ENCODE results near the gene PTPN14.
A peak's percentile ranks its signal among the peaks of the same experiment; 100 is the strongest.

The PTPN14 gene

DNA sequence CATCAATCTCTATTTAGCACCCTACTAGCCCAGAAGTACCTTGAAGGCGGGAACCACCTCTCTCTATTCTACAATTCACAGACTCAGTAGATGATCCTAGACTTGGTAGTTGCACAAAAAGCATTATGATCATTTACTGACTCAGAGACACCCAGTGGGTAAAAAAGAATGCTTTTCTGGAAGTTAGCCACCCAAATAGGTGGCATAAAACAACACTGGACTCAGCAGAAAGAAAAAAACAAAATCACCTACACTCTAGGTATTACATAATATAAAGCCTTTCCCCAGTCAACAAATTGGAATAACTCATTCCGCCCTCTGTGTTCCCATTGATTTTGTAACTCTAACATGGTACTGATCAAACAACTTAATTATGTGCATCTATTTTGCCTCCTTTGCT is 126.3 kb downstream of the PTPN14 start:
- H3K9ac ChIP-seq (ENCODE audit: low read length in 2 of 2): no peak overlapping the region
- H3K36me3 ChIP-seq (ENCODE audit: control insufficient read depth in 2 of 2, insufficient read depth in 2 of 2, low read length in 2 of 2): no peaks in the 10 kb centered on the region
- no peak overlapping the region for H3K4me3 ChIP-seq (ENCODE audit: low read length in 2 of 2)

DNA sequence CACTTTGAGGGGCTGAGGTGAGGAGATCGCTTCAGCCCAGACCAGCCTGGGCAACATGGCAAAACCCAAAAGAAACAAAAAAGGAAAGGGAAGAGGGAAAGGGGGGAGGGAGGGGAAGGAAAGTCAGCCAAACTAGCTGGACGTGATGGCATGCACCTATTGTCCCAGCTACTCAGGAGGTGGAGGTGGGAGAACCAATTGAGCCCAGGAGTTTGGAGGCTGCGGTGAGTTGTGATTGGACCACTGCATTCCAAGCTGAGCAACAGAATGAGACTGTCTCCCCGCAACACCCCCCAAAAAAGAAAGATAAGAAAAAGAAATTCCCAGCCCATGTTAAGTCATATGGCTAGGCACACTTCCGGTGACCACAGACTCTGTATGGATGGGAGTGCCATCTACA is 128.4 kb downstream of the PTPN14 start:
- Histone ChIP-seq H3K4me3 (ENCODE audit: low read length in 2 of 2) (no peak overlapping the region), H3K36me3 (ENCODE audit: control insufficient read depth in 2 of 2, insufficient read depth in 2 of 2, low read length in 2 of 2) (no peaks in the 10 kb centered on the region), H3K27me3 (ENCODE audit: control insufficient read depth in 1 of 2, insufficient read depth in 2 of 2, low read length in 2 of 2) (no peaks in the 10 kb centered on the region), H3K9me3 (ENCODE audit: control insufficient read depth in 2 of 2, low read length in 2 of 2) (no peaks in the 10 kb centered on the region), H3K27ac (ENCODE audit: low read length) (no peak overlapping the region), H3K9ac (ENCODE audit: low read length in 2 of 2) (no peak overlapping the region), H3K4me1 (ENCODE audit: control insufficient read depth, insufficient read depth, low read length) (peaks cover 19% of the 10 kb centered on the region)

More for the DNA sequence above, 126.3 kb downstream of the PTPN14 start:
- Histone ChIP-seq H3K4me1 (ENCODE audit: control insufficient read depth, insufficient read depth, low read length) (peaks cover 4% of the 10 kb centered on the region), H3K27ac (ENCODE audit: low read length) (no peak overlapping the region), H3K27me3 (ENCODE audit: control insufficient read depth in 1 of 2, insufficient read depth in 2 of 2, low read length in 2 of 2) (no peaks in the 10 kb centered on the region), H3K9me3 (ENCODE audit: control insufficient read depth in 2 of 2, low read length in 2 of 2) (no peaks in the 10 kb centered on the region)

DNA sequence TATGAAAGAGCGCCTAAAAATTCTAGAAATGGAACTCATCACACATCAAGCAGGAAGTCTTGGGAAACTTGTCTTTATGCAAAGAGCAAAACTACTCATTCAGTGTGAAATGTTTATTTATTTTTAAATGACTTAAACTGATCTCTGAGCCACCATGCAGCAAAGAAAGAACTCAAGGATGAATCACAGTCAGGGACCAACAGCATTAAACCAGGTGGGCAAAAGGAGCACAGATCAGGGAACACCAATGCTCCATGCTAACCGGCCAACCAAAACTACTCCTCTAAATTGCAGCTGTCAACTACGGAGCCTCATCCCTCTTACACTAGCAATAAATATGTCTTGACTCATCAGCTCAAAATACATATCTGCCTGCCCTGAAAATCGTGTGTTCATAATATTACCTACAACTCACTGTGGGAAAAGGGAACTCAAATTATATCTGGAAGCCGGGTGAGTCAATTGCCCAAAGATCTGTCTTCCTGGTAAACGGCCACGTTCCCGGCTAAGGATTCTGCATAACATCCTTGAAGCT is 129.2 kb downstream of the PTPN14 start:
- H3K4me3 ChIP-seq (ENCODE audit: low read length in 2 of 2): no peak overlapping the region
- no peaks in the 10 kb centered on the region for H3K27me3 ChIP-seq (ENCODE audit: control insufficient read depth in 1 of 2, insufficient read depth in 2 of 2, low read length in 2 of 2)
- no peak overlapping the region for H3K27ac ChIP-seq (ENCODE audit: low read length)
- peaks cover 25% of the 10 kb centered on the region for H3K4me1 ChIP-seq (ENCODE audit: control insufficient read depth, insufficient read depth, low read length)
- H3K9ac ChIP-seq (ENCODE audit: low read length in 2 of 2): no peak overlapping the region
- H3K9me3 ChIP-seq (ENCODE audit: control insufficient read depth in 2 of 2, low read length in 2 of 2): no peaks in the 10 kb centered on the region
- H3K36me3 ChIP-seq (ENCODE audit: control insufficient read depth in 2 of 2, insufficient read depth in 2 of 2, low read length in 2 of 2): no peaks in the 10 kb centered on the region

DNA sequence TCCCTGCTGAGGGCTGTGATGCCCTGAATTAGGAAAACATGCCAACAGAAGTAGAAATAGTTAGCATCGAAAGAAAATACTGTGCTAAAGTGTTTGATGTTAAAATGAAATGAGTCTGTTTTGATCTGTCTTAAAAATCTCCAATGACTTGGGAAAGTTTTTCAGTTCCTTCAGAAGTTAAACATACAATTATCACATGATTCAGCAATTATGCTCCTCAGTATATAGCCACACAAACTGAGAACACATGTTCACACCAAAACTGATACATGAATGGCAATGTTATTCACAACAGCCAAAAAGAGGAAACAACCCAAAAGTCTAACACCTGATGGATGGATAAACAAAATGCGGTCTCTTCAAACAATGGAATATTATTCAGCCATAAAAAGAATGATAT is 130.6 kb downstream of the PTPN14 start:
- Histone ChIP-seq H3K27ac (ENCODE audit: low read length) (no peak overlapping the region), H3K4me3 (ENCODE audit: low read length in 2 of 2) (no peak overlapping the region), H3K4me1 (ENCODE audit: control insufficient read depth, insufficient read depth, low read length) (peaks cover 31% of the 10 kb centered on the region), H3K9me3 (ENCODE audit: control insufficient read depth in 2 of 2, low read length in 2 of 2) (no peaks in the 10 kb centered on the region), H3K27me3 (ENCODE audit: control insufficient read depth in 1 of 2, insufficient read depth in 2 of 2, low read length in 2 of 2) (no peaks in the 10 kb centered on the region), H3K36me3 (ENCODE audit: control insufficient read depth in 2 of 2, insufficient read depth in 2 of 2, low read length in 2 of 2) (no peaks in the 10 kb centered on the region), H3K9ac (ENCODE audit: low read length in 2 of 2) (no peak overlapping the region)

DNA sequence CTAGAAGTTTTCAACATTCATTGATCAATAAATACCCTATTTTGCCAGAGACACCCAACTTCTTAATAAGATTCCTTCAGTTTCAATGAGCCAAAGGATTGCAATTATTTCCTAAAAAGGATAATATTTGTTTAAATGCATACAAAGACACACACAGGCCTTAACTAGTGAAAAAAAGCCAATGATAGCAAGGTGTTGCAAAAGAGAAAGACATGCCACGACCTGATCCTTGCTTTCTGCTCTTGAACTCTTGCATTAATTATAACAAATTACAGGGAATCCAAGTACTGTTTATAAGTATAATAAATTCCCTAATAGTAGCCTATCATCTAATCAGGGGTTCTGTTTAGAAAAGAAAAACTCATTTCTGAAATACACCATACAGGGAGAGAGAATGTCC is 131.1 kb downstream of the PTPN14 start:
- no peak overlapping the region for H3K9ac ChIP-seq (ENCODE audit: low read length in 2 of 2)
- H3K4me3 ChIP-seq (ENCODE audit: low read length in 2 of 2): no peak overlapping the region
- H3K9me3 ChIP-seq (ENCODE audit: control insufficient read depth in 2 of 2, low read length in 2 of 2): no peaks in the 10 kb centered on the region
- no peaks in the 10 kb centered on the region for H3K27me3 ChIP-seq (ENCODE audit: control insufficient read depth in 1 of 2, insufficient read depth in 2 of 2, low read length in 2 of 2)
- H3K27ac ChIP-seq (ENCODE audit: low read length): no peak overlapping the region
- H3K4me1 ChIP-seq (ENCODE audit: control insufficient read depth, insufficient read depth, low read length): peaks cover 34% of the 10 kb centered on the region
- H3K36me3 ChIP-seq (ENCODE audit: control insufficient read depth in 2 of 2, insufficient read depth in 2 of 2, low read length in 2 of 2): no peaks in the 10 kb centered on the region

DNA sequence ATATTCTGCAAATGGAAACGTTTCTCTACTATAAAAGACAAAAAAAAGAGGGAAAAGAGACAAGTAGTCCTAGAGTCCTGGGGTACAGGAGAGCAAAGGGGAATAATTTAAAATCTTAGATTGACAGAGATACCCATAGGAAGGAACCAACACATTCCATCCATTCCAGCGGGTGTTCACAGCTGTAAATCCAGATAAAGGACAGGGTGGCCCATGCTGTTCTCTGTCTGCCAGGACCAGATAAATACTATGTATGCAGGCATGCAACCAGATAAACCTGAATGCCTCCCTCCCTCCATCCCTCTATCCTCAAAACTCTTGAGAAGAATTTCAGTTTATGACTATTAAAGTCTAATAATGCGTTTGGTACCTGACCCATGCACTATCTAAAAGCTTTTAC is 131.8 kb downstream of the PTPN14 start:
- no peaks in the 10 kb centered on the region for H3K36me3 ChIP-seq (ENCODE audit: control insufficient read depth in 2 of 2, insufficient read depth in 2 of 2, low read length in 2 of 2)
- no peak overlapping the region for H3K4me3 ChIP-seq (ENCODE audit: low read length in 2 of 2)
- no peaks in the 10 kb centered on the region for H3K27me3 ChIP-seq (ENCODE audit: control insufficient read depth in 1 of 2, insufficient read depth in 2 of 2, low read length in 2 of 2)
- peaks cover 34% of the 10 kb centered on the region for H3K4me1 ChIP-seq (ENCODE audit: control insufficient read depth, insufficient read depth, low read length)
- H3K27ac ChIP-seq (ENCODE audit: low read length): no peak overlapping the region
- no peak overlapping the region for H3K9ac ChIP-seq (ENCODE audit: low read length in 2 of 2)
- no peaks in the 10 kb centered on the region for H3K9me3 ChIP-seq (ENCODE audit: control insufficient read depth in 2 of 2, low read length in 2 of 2)

DNA sequence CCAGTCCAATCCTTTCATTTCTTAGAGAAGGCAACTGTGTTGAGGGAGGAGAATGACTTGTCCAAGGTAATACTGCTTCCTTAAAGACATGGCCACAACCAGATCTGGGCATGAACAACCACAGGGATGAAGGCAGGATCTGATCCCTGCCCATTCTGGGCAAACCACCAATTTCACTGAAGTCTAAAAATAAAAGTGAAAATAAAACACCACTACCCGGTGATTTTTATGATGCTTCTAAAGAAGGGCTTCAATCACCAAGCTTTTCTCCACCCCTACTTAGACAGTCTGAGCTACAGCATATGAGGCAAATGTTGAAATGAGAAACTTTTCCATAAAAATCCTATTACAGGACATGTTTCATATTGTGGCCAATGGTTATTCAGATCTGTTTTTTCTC is 133.0 kb downstream of the PTPN14 start:
- peak overlapping the region; percentile 56 for H3K27ac ChIP-seq (ENCODE audit: low read length)
- H3K4me1 ChIP-seq (ENCODE audit: control insufficient read depth, insufficient read depth, low read length): peaks cover 34% of the 10 kb centered on the region
- no peaks in the 10 kb centered on the region for H3K27me3 ChIP-seq (ENCODE audit: control insufficient read depth in 1 of 2, insufficient read depth in 2 of 2, low read length in 2 of 2)
- no peak overlapping the region for H3K4me3 ChIP-seq (ENCODE audit: low read length in 2 of 2)
- no peaks in the 10 kb centered on the region for H3K36me3 ChIP-seq (ENCODE audit: control insufficient read depth in 2 of 2, insufficient read depth in 2 of 2, low read length in 2 of 2)
- H3K9me3 ChIP-seq (ENCODE audit: control insufficient read depth in 2 of 2, low read length in 2 of 2): no peaks in the 10 kb centered on the region
- peak overlapping the region in 1 of 2 donors; percentile 7 for H3K9ac ChIP-seq (ENCODE audit: low read length in 2 of 2)

DNA sequence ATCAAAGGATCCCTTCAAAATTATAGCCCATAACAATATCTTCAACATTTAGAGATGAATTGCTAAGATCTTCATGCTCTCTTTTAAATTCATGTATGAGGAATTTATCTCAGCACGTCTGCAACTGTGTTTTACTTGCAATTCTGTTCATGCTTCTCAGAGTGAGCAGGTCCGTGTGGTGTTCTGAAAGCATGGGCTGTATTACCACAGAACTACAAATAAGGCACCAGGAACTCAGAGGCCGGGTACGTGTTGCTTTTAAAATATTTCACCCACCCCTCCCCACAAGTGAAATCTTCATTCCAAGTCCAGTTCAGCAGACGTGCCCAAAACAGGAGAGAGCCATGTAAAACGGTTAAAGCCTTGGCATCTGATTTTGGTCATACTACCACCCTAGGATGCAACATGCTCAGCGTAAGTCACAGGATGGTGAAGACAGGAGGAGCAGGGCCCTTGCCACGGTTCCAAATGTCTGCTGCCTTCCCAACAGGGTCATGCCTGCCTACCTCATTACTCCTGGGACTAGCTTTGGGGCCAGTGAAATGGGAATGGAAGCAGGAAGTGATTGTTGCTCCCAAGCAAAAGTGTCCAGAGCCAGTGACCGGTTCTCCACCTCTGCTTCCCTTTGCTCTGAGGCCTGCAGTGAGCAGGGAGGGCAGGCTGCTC is 133.7 kb downstream of the PTPN14 start:
- peak overlapping the region; percentile 56 for H3K27ac ChIP-seq (ENCODE audit: low read length)
- no peaks in the 10 kb centered on the region for H3K36me3 ChIP-seq (ENCODE audit: control insufficient read depth in 2 of 2, insufficient read depth in 2 of 2, low read length in 2 of 2)
- no peaks in the 10 kb centered on the region for H3K9me3 ChIP-seq (ENCODE audit: control insufficient read depth in 2 of 2, low read length in 2 of 2)
- H3K4me3 ChIP-seq (ENCODE audit: low read length in 2 of 2): no peak overlapping the region
- H3K4me1 ChIP-seq (ENCODE audit: control insufficient read depth, insufficient read depth, low read length): peaks cover 34% of the 10 kb centered on the region
- no peak overlapping the region for H3K9ac ChIP-seq (ENCODE audit: low read length in 2 of 2)
- H3K27me3 ChIP-seq (ENCODE audit: control insufficient read depth in 1 of 2, insufficient read depth in 2 of 2, low read length in 2 of 2): no peaks in the 10 kb centered on the region

DNA sequence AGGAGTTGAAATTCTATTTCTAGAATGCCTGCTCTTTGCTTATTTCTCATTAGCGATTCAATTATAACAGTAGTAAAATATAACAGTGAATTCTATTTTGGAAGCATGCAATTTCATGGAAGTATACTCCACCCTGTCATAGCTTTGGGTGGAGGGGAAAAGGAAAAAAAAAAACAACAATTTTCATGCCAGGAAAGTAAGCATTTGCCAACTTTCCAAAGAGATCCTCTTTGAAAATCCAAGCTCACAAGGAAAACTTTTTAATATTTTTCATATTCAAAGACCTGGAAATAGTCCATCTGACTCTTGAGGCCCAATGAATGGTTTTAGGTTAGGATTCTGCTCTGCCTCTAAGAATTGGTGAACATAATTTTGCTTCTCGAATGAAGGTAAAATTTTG is 134.5 kb downstream of the PTPN14 start:
- no peak overlapping the region for H3K9ac ChIP-seq (ENCODE audit: low read length in 2 of 2)
- no peak overlapping the region for H3K27ac ChIP-seq (ENCODE audit: low read length)
- peaks cover 34% of the 10 kb centered on the region for H3K4me1 ChIP-seq (ENCODE audit: control insufficient read depth, insufficient read depth, low read length)
- no peaks in the 10 kb centered on the region for H3K9me3 ChIP-seq (ENCODE audit: control insufficient read depth in 2 of 2, low read length in 2 of 2)
- no peaks in the 10 kb centered on the region for H3K27me3 ChIP-seq (ENCODE audit: control insufficient read depth in 1 of 2, insufficient read depth in 2 of 2, low read length in 2 of 2)
- no peak overlapping the region for H3K4me3 ChIP-seq (ENCODE audit: low read length in 2 of 2)
- no peaks in the 10 kb centered on the region for H3K36me3 ChIP-seq (ENCODE audit: control insufficient read depth in 2 of 2, insufficient read depth in 2 of 2, low read length in 2 of 2)

DNA sequence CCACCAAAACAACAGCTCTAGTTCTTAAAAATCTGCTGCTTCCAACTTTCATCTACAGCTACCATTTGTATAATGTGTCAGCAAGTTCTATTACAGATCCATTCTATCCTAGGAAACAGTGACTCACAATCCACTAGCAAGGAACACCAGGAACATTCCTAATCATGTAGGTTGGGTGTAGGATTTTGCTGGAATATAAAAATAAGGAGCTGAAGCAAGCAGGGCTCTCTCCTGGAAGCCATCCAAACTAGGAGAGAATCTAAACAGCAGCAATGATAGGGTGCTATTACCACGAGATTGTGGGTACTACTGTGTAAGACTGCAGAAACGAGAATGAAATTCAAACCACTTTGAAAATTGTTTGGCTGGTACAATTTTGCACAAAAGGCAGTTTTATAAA is 135.0 kb downstream of the PTPN14 start:
- no peak overlapping the region for H3K27ac ChIP-seq (ENCODE audit: low read length)
- H3K9ac ChIP-seq (ENCODE audit: low read length in 2 of 2): no peak overlapping the region
- no peaks in the 10 kb centered on the region for H3K9me3 ChIP-seq (ENCODE audit: control insufficient read depth in 2 of 2, low read length in 2 of 2)
- peaks cover 34% of the 10 kb centered on the region for H3K4me1 ChIP-seq (ENCODE audit: control insufficient read depth, insufficient read depth, low read length)
- H3K4me3 ChIP-seq (ENCODE audit: low read length in 2 of 2): peak overlapping the region in 1 of 2 donors; percentile 31
- H3K27me3 ChIP-seq (ENCODE audit: control insufficient read depth in 1 of 2, insufficient read depth in 2 of 2, low read length in 2 of 2): no peaks in the 10 kb centered on the region
- H3K36me3 ChIP-seq (ENCODE audit: control insufficient read depth in 2 of 2, insufficient read depth in 2 of 2, low read length in 2 of 2): no peaks in the 10 kb centered on the region

DNA sequence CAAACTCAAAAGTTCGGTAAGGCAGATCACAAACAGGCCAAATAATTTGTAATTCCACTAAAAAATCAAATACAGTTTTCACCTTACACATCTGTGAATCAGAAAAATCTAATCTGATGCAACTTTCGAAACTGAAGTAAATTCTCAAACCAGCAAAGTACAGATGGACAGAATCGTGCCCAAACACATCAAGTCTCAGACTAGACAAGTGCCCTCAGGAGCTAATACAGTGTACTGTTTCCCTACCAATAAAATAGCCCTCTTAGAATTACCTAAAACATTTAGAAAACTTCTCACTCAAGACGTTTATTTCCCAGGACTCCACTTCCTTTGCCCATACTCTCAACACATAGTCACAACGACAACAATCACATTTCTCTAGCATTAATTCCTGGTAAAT is 136.3 kb downstream of the PTPN14 start:
- H3K9me3 ChIP-seq (ENCODE audit: control insufficient read depth in 2 of 2, low read length in 2 of 2): no peaks in the 10 kb centered on the region
- H3K4me1 ChIP-seq (ENCODE audit: control insufficient read depth, insufficient read depth, low read length): peaks cover 31% of the 10 kb centered on the region
- no peaks in the 10 kb centered on the region for H3K27me3 ChIP-seq (ENCODE audit: control insufficient read depth in 1 of 2, insufficient read depth in 2 of 2, low read length in 2 of 2)
- no peaks in the 10 kb centered on the region for H3K36me3 ChIP-seq (ENCODE audit: control insufficient read depth in 2 of 2, insufficient read depth in 2 of 2, low read length in 2 of 2)
- no peak overlapping the region for H3K27ac ChIP-seq (ENCODE audit: low read length)
- no peak overlapping the region for H3K4me3 ChIP-seq (ENCODE audit: low read length in 2 of 2)
- no peak overlapping the region for H3K9ac ChIP-seq (ENCODE audit: low read length in 2 of 2)
